Osteoblast (primary cell): ENCODE measurements around the gene ZC3H12D. TPM values are rescaled to one million over a fixed set of nuclear protein-coding genes. Genes with fewer than 3 reads are reported as not detected.

Source experiments
- DNase-seq: peaks from one replicate; pipeline ENCODE4 v3.0.0; 2011; ENCODE audit warnings: low spot score, mixed read lengths; ENCODE audit not compliant: insufficient read length; ENCODE audit errors: missing footprints
- H2AFZ ChIP-seq: 2 replicates; pipeline ENCODE4 v1.6.0; 2011; ENCODE audit warnings: mild to moderate bottlenecking, low read length
- H3K27ac ChIP-seq: 2 replicates; pipeline ENCODE4 v1.5.1; 2011; ENCODE audit warnings: mild to moderate bottlenecking, low read depth, low read length, moderate library complexity
- H3K27me3 ChIP-seq: 2 replicates; pipeline ENCODE4 v1.6.0; 2012; ENCODE audit warnings: mild to moderate bottlenecking, control low read depth, inconsistent platforms, low read length, moderate library complexity; ENCODE audit not compliant: insufficient read depth
- H3K36me3 ChIP-seq: 2 replicates; pipeline ENCODE4 v1.5.1; 2011; ENCODE audit warnings: mild to moderate bottlenecking, low read length, control low read depth, moderate library complexity; ENCODE audit not compliant: insufficient read depth
- H3K4me1 ChIP-seq: 2 replicates; pipeline ENCODE4 v1.5.1; 2011; ENCODE audit warnings: mild to moderate bottlenecking, low read length, control low read depth, moderate library complexity; ENCODE audit not compliant: insufficient read depth
- H3K4me2 ChIP-seq: 2 replicates; pipeline ENCODE4 v1.6.0; 2011; ENCODE audit warnings: mild to moderate bottlenecking, low read length; ENCODE audit not compliant: insufficient read depth
- H3K4me3 ChIP-seq: fragments of 200-600 bp; sonication (generic); 3 replicates; pipeline ENCODE4 v1.5.1; 2012; ENCODE audit warnings: mild to moderate bottlenecking, low read length, inconsistent platforms; ENCODE audit not compliant: insufficient read depth
- H3K79me2 ChIP-seq: 2 replicates; pipeline ENCODE4 v1.6.0; 2012; ENCODE audit warnings: mild to moderate bottlenecking, low read length, control low read depth, inconsistent platforms; ENCODE audit not compliant: insufficient read depth
- H3K9me3 ChIP-seq: 2 replicates; pipeline ENCODE4 v1.5.1; 2011; ENCODE audit warnings: low read depth, low read length, control low read depth
- H4K20me1 ChIP-seq: 2 replicates; pipeline ENCODE4 v1.6.0; 2012; ENCODE audit warnings: mild to moderate bottlenecking, low read length, control low read depth; ENCODE audit not compliant: insufficient read depth
- total RNA-seq: library from RNA; depleted of rRNA; stranded (reverse); fragments of >200 nt; gene quantifications from 2 replicates; pipeline ENCODE4 v1.2.3, GENCODE V29; 2012
- TF ChIP-seq, protein P1 (sequence below): IDR thresholded peaks from 2 replicates; pipeline ENCODE4 v1.5.1; 2011; ENCODE audit warnings: mild to moderate bottlenecking, low read depth, low read length, moderate library complexity; ENCODE audit errors: extremely low read depth

The ZC3H12D gene
- total RNA-seq, 1 donor: under 0.01 TPM

DNA sequence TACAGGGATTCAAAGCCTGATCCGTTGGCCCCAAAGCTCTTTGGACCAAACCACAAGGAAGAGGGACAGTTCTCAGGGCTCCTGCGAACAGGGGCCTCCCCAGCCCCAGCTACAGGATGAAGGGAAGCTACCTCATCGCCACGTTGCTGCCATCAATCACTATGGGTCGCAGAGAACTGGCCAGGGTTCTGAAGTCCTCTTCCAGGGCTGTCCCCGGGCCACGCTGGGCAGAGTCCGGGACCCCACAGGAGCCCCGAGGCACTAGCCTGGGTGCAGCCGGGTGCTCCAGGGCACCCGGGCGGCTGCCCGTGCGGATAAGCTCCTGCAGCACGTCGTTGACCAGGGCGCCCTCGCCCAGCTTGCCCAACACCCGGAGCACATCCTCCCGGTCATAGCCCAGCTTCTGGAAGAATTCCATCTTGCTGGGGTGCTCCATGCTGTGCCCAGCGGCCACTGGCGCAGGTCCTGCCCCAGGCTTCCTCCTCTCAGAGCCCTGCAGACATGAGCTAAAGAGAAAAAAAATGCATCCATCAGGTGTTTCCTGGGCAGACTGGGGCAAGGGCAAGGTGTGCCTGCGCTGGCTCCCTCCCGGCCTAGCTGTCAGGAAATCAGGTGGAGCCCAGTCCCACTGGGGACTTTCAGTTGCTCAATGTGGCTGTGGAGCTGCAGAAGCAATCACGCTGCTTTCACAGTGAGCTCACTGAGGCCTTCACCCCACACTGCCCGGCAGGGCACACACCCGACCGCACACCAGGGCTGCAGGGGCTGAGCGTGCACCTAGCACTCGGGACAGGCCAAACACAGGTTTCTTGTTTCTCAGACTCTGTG, 10.5 kb downstream of the ZC3H12D start:
- Histone ChIP-seq H2AFZ (no peak overlapping the region), H3K4me3 (no peak overlapping the region), H4K20me1 (no peaks in the 10 kb centered on the region), H3K79me2 (no peaks in the 10 kb centered on the region), H3K36me3 (no peaks in the 10 kb centered on the region), H3K9me3 (no peaks in the 10 kb centered on the region), H3K4me2 (no peak overlapping the region), H3K27me3 (peaks cover 4% of the 10 kb centered on the region), H3K4me1 (no peaks in the 10 kb centered on the region), H3K27ac (no peak overlapping the region)
- peak; percentile 27 for DNase-seq
- TF ChIP-seq, protein P1, sequence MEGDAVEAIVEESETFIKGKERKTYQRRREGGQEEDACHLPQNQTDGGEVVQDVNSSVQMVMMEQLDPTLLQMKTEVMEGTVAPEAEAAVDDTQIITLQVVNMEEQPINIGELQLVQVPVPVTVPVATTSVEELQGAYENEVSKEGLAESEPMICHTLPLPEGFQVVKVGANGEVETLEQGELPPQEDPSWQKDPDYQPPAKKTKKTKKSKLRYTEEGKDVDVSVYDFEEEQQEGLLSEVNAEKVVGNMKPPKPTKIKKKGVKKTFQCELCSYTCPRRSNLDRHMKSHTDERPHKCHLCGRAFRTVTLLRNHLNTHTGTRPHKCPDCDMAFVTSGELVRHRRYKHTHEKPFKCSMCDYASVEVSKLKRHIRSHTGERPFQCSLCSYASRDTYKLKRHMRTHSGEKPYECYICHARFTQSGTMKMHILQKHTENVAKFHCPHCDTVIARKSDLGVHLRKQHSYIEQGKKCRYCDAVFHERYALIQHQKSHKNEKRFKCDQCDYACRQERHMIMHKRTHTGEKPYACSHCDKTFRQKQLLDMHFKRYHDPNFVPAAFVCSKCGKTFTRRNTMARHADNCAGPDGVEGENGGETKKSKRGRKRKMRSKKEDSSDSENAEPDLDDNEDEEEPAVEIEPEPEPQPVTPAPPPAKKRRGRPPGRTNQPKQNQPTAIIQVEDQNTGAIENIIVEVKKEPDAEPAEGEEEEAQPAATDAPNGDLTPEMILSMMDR: no peak

DNA sequence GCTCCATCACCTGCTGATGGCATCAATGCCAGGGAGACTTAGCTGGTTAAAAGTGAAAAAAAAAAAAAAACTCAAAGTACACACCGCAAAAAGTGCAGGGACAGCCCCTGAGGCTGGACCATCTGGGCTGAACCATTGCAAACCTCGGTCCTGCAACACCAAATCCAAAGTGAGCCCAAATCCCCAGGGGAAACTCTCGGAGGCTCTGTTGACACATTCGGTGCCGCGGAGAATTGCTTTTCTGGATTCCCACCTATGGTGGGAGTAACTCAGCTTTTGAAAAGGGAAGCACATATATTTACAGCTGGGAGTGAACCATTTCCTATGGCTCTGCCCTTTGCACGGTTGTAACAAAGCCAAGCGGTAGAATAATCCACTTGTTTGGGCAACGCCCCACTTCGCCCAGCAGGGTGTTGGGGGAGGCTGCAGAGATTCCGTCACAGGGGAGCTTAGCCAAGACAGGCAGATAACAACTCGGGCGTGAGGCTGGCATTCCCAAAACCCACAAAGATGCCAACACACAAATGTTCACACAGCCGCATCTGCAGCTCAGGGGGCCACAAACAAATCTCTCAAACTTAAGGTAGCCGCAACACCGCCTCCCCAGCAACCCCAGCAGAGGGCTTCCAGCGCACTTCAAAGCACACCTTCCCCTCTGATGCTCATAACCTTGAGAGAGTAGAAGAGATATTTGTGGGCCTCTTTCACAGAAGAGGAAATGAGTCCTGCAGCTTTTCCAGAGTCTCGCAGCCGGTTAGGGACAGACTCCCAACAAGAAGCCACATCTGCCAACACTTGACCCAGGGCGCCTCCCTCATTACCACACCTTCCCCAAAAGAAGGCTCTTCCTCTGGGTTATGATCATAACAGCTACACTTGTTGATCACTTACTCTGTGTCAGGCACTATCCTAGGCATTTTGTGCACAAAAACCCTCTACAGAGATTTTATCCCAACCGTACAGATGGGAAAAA, 11.4 kb downstream of the ZC3H12D start:
- Histone ChIP-seq H4K20me1 (peaks cover 2% of the 10 kb centered on the region), H3K9me3 (no peaks in the 10 kb centered on the region), H2AFZ (no peak overlapping the region), H3K4me1 (no peaks in the 10 kb centered on the region), H3K79me2 (no peaks in the 10 kb centered on the region), H3K36me3 (no peaks in the 10 kb centered on the region), H3K4me2 (no peak overlapping the region), H3K4me3 (no peak overlapping the region), H3K27ac (no peak overlapping the region), H3K27me3 (peaks cover 4% of the 10 kb centered on the region)
- TF ChIP-seq, protein P1: no peak
- peak; percentile 29 for DNase-seq

DNA sequence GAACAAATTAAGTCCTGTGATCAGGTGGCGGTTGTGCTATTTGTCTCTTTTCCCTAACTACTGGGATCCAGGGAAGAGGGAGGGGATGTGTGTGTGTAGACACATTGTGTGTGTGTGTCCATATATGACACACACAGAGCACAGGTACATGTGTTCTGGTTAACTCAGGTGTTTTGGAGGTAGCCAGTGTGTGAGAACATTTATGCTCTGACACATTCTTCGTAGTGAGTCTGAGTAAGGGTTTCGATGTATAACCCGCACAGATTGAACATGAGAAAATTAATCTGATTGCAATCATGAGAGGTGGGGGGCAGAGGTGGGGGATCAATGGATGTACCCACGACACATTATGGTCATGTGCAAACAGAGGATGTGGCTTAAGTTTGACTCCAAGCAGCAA, 12.6 kb downstream of the ZC3H12D start:
- Histone ChIP-seq H2AFZ (no peak overlapping the region), H3K27me3 (peaks cover 4% of the 10 kb centered on the region), H3K4me3 (no peak overlapping the region), H3K36me3 (no peaks in the 10 kb centered on the region), H3K4me2 (no peak overlapping the region), H4K20me1 (peaks cover 2% of the 10 kb centered on the region), H3K9me3 (no peaks in the 10 kb centered on the region), H3K79me2 (no peaks in the 10 kb centered on the region), H3K27ac (no peak overlapping the region), H3K4me1 (no peaks in the 10 kb centered on the region)
- TF ChIP-seq, protein P1: no peak
- DNase-seq: peak; percentile 19
